IPS DF 19.7 (cell line): Measurements from ENCODE around the gene ALG12.
"Not testable (repeated sequence)": the region's sequence is repeated elsewhere in the genome, so short reads cannot be mapped to it uniquely, and the experiment has no call there.

Experiments
- DNase-seq: peaks from one replicate; pipeline ENCODE4 v3.0.0-alpha.2; 2013; ENCODE audit warnings: low read depth, low spot score

The ALG12 gene

DNA sequence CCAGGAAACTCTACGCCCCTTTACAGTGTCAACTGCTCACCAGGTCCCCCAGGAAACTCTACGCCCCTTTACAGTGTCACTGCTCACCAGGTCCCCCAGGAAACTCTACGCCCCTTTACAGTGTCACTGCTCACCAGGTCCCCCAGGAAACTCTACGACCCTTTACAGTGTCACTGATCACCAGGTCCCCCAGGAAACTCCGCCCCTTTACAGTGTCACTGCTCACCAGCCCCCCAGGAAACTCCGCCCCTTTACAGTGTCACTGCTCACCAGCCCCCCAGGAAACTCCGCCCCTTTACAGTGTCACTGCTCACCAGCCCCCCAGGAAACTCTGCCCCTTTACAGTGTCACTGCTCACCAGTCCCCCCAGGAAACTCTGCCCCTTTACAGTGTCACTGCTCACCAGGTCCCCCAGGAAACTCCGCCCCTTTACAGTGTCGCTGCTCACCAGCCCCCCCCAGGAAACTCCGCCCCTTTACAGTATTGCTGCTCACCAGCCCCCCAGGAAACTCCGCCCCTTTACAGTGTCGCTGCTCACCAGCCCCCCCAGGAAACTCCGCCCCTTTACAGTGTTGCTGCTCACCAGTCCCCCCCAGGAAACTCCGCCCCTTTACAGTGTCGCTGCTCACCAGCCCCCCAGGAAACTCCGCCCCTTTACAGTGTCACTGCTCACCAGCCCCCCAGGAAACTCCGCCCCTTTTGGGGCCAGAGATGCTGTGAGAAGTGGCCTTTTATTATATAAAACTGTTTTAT lies 27.0 kb upstream of the ALG12 start:
- not testable (repeated sequence) for DNase-seq

GRCh38 chr22:49944399-49944891 lies 26.2 kb upstream of the ALG12 start:
- no peak for DNase-seq

GRCh38 chr22:49943771-49944398 lies 25.6 kb upstream of the ALG12 start:
- DNase-seq = no peak

GRCh38 chr22:49943405-49943765 lies 25.1 kb upstream of the ALG12 start:
- DNase-seq = no peak

DNA sequence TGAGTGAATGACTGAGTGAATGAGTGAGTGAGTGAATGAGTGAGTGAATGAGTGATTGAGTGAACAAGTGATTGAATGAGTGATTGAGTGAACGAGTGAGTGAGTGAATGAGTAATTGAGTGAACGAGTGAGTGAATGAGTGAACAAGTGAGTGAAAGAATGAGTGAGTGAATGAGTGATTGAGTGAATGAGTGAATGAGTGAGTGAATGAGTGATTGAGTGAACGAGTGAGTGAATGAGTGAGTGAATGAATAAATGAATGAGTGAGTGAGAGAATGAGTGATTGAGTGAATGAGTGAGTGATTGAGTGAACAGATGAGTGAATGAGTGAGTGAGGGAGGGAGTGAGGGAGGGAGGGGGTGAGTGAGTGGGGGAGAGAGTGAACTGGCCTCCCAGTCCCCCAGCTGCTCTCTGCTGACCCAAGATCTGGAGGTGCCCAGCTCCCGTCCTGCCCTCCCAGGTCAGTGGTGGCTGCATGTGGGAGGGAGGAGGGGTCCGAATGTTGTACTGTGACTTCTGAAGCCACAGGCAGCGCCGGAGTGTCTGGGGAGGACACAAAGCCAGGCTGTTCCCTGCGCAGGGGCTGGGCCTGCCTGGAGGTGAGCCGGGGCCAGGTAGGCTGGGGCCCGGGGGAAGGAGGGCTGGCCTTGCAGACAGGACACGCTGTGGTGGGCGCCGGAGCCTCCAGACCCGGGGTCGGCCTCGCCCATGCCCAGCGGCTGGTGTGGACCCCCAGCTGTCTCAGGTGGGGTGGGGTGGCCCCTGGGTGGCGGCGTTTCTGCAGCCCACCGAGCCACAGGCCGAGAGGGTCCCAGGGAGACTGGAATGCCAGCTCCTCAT lies 24.5 kb upstream of the ALG12 start:
- DNase-seq = no peak

GRCh38 chr22:49941507-49942316 lies 23.5 kb upstream of the ALG12 start:
- DNase-seq = no peak

- DNase-seq = no peak
These were observed 20.4 kb upstream of the ALG12 start for GRCh38 chr22:49938565-49939136.

GRCh38 chr22:49937758-49938564 lies 19.7 kb upstream of the ALG12 start:
- no peak for DNase-seq

GRCh38 chr22:49936973-49937757 lies 18.9 kb upstream of the ALG12 start:
- DNase-seq = no peak

GRCh38 chr22:49936018-49936972 lies 18.1 kb upstream of the ALG12 start:
- DNase-seq = no peak

GRCh38 chr22:49935561-49935960 lies 17.3 kb upstream of the ALG12 start:
- no peak for DNase-seq

DNA sequence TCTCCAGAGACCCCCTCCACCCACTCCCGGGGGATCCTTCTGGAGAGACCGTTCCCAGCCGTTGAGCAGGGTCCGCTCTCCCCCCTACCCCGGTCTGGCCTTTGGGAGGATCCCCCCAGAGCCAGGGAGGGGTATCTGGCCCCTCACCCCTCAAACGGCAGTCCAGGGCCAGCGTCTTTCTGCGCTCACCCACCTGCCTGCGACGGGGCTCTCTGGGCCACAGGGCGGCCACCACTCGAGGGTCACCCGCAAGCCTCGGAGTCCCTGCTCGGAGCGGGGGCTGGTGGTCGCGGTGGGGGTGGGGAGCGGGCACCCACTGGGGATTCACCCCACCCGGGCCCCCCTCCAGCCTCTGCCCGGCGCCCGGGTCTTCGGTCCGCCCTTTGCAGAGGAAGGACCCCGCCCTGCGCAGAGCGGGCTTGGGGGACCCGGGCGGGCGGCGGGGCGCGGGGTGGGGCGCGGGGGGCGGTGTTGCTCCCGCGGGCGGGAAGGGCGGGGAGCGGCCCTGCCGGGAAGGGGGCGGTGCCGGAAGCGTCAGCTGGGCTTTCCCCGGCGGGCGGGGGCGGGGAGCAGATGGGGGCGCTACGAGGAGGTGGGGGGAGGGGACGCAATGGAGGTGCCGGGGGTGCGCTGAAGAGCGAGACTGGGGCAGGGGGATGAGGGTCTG lies 16.8 kb upstream of the ALG12 start:
- DNase-seq = no peak

DNA sequence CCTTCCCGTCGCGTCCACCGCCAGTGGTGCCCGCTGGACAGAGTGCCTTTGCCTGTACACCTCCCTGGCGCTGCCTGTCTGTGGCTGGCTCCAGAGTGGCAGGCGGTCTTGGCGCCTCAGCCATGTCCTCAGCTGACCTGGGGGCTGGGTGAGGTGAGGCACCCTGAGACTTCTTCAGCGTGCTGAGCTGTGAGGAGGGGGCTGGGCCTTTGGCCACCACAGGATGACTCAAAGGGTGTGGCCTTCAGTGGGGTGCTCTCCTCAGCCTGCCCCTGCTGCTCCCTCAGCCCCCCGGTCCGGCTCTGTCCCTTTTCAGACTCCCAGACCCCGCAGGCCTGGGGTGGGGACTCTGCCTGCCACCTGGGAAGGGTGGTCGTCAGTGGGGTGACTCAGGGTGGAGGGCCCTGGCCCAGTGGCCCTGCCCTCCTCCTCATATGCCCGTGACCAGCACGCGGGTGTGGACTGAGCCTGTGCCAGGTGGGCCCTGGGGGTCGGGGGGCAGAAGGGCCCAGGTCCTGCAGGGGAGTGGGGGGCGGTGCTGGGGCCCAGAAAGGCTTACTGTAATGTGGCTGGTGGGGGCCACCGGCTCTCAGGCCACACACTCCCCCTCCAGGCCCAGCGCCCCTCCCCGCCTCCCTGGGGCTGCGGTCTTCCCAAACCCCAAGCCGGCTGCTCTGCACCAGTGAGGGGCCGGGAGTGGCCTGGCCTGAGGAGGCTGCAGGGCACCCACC lies 16.1 kb upstream of the ALG12 start:
- DNase-seq = no peak

DNA sequence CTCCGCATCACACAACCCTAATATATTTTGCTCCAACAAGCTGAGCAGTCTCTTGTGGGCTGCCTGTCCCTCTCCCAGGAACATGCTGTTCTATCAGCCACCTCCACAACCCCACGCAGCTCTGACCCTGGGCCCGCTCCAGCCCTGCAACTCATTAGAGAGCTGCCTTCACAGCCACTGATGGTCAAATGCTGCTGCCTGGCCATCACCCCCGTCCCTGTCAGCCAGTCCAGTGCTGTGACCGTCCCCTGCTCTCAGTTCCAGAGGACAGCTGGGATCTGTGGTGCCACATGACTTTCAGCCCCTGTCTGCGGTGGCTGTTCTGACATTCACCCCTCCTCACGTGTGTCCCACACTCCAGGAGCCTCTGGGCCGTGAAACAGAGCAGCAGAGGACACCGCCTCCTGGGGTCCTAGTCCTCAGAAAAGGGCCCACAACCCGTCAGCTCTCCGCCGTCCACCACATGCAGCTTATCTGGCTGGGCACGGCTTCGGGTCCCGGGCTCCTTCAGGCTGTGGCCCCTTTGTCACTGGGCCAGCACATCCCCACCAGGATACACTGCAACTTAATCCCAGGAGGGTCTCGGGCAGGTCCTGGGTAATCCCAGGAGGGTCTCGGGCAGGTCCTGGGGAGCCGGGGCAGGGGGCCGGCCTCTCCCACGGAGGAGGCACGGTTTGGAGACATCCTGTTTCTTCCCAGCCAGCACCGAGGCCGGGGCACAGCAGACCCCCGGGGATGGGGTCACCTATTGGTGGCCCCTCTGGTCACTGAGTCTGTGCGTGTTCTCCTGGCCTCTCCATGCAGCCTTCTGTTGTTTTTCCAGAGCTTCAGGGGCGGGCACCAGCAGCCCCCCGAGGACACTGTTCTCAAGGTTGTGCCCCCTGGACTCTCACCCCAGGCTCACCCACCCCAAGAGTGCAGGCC lies 15.3 kb upstream of the ALG12 start:
- no peak for DNase-seq

DNA sequence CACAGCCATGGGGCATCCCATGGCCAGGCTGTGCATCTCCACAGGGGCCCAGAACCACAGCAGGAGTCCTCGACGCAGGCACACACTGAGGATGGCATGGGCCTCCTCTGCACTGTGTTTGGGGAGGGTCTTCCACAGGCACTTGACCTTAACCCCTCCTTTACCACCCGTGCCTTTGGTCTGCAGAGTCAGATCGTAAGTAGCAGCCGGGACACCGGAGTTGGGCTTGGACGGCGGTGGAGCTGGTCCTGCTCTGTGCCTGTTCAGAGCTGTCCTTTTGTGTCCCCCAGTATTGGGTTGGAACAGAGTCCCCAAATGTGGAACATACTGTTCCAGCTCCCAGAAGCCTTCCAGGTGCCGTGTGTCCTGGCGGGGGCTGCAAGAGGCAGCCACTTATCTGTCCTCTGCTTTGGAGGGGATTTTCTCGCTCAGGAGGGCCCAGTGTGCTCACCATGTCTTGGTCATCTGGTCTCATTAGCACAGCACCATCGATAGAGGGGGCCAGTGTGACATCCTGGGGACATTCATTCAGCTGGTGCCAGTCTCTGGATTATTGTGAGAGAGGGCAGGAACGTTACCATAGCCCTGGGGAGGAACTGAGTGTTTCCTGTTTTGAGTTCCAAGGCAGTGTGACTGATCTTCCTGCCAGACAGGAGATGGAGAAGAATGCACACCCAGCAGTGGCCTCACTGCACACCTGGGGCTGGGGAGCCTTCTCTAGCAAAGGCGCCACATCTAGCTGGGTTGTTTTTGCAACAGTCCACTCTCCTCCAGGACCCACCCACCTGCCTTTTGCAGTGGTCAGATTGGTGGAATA lies 12.6 kb upstream of the ALG12 start:
- DNase-seq = no peak
